GM19238 (cell line): ENCODE results near the gene IARS1.

Experiments used
- DNase-seq: peaks from one replicate; pipeline ENCODE4 v3.0.0; 2011; ENCODE audit warnings: low spot score; ENCODE audit not compliant: insufficient read length

IARS1 gene

DNA sequence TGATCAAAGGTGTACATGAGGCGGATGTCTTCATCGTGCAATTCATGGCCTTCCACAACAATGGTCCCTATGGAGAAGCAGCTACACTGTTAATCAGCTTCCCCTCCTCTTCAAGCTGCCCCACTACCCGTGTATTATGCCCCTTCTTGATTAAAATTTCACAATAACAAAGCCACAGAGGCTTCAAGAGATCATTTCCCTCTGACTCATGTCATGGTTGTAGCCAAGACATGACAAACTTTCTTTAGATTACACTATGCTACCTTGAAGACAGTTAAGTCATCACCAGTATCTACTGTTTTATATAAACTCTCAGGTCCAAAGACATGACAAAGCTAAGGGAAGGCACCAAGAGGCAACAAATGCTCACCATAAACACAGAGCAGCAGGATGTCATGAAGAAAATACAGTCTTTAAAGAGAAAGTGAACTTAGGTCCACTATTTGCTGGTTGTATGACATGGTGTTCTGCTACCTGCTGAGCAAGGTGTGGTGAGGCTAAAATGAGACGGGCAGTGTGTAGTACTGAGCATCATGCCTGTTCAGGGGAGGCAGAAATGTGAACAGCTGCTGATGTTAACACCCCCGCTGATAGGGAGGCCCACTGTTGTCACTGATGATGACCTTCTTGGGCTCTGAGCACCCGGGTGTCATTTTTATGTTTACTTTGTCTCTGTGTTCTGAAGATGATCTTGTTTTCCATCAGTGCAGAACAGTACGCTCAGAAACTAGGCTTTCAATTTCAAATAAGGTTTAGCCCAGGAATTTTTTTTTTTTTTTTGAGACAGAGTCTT is 48.3 kb downstream of the IARS1 start:
- no peak for DNase-seq
